H1 (cell line): Measurements from ENCODE around the gene ELP4. TPM values are rescaled to one million over a fixed set of nuclear protein-coding genes. Genes with fewer than 3 reads are reported as not detected.
A peak's percentile ranks its signal among the peaks of the same experiment; 100 is the strongest.

Experiments
- ATF2 ChIP-seq: IDR thresholded peaks from 2 replicates; pipeline ENCODE4 v1.6.1; 2012; ENCODE audit warnings: low read length, inconsistent platforms
- CTBP2 ChIP-seq: IDR thresholded peaks from 2 replicates; pipeline ENCODE4 v1.7.0; 2011; ENCODE audit warnings: borderline replicate concordance, mild to moderate bottlenecking, moderate library complexity, mixed read lengths, low read length; ENCODE audit not compliant: insufficient read depth, insufficient read length
- HDAC2 ChIP-seq, 2 experiments: fragments of 300-600 bp in 1 of 2; sonication (generic) in 1 of 2; IDR thresholded peaks; 2 replicates each; pipeline ENCODE4 v1.6.1; 2011 to 2012; ENCODE audit warnings: low read depth in 2 of 2, low read length in 2 of 2, mild to moderate bottlenecking in 2 of 2, moderate library complexity in 2 of 2, borderline replicate concordance in 1 of 2, inconsistent platforms in 1 of 2
- JUN ChIP-seq: IDR thresholded peaks from 2 replicates; pipeline ENCODE4 v1.6.1; 2011; ENCODE audit warnings: low read depth, mild to moderate bottlenecking, improper control_type of control experiment, low read length
- KDM5A ChIP-seq: fragments of 200-600 bp; IDR thresholded peaks from 2 replicates; pipeline ENCODE4 v1.7.1; 2012; ENCODE audit warnings: mild to moderate bottlenecking, low read length, inconsistent platforms, mixed read lengths
- MAFK ChIP-seq: IDR thresholded peaks from 2 replicates; pipeline ENCODE4 v1.6.1; 2012; ENCODE audit warnings: low read depth, mild to moderate bottlenecking, improper control_type of control experiment, low read length
- MAX ChIP-seq: IDR thresholded peaks from 2 replicates; pipeline ENCODE4 v1.6.1; 2012; ENCODE audit warnings: inconsistent platforms
- POU5F1 ChIP-seq: IDR thresholded peaks from 2 replicates; pipeline ENCODE4 v1.6.1; 2011; ENCODE audit warnings: low read depth, mild to moderate bottlenecking, low read length, moderate library complexity
- RAD21 ChIP-seq, 2 experiments: IDR thresholded peaks in 1 of 2; conservative IDR thresholded peaks in 1 of 2; 2 replicates each; pipeline ENCODE4 v1.6.1; 2011; ENCODE audit warnings: low read depth in 2 of 2, low read length in 2 of 2, improper control_type of control experiment in 1 of 2, inconsistent platforms in 1 of 2, mild to moderate bottlenecking in 1 of 2, moderate library complexity in 1 of 2
- RXRA ChIP-seq: IDR thresholded peaks from 2 replicates; pipeline ENCODE4 v1.6.1; 2011; ENCODE audit warnings: low read depth, mild to moderate bottlenecking, low read length, moderate library complexity; ENCODE audit not compliant: insufficient read depth
- SAP30 ChIP-seq: fragments of 300-600 bp; sonication (generic); IDR thresholded peaks from 2 replicates; pipeline ENCODE4 v1.7.1; 2012; ENCODE audit warnings: low read length, moderate library complexity, mild to moderate bottlenecking, inconsistent platforms; ENCODE audit not compliant: insufficient read depth, insufficient replicate concordance
- SIN3A ChIP-seq, 2 experiments: IDR thresholded peaks in 1 of 2; conservative IDR thresholded peaks in 1 of 2; 2 replicates each; pipeline ENCODE4 v1.6.1; 2011 to 2012; ENCODE audit warnings: low read length in 2 of 2, improper control_type of control experiment in 1 of 2, low read depth in 1 of 2, mild to moderate bottlenecking in 1 of 2
- SP4 ChIP-seq: IDR thresholded peaks from 2 replicates; pipeline ENCODE4 v1.6.1; 2012; ENCODE audit warnings: low read length, inconsistent platforms
- TBP ChIP-seq: IDR thresholded peaks from 2 replicates; pipeline ENCODE4 v1.6.1; 2011; ENCODE audit warnings: low read depth, low read length, improper control_type of control experiment
- TCF12 ChIP-seq: IDR thresholded peaks from 2 replicates; pipeline ENCODE4 v1.6.1; 2011; ENCODE audit warnings: low read depth, mild to moderate bottlenecking, low read length
- YY1 ChIP-seq: IDR thresholded peaks from 2 replicates; pipeline ENCODE4 v1.6.1; 2011; ENCODE audit warnings: low read depth, mild to moderate bottlenecking, low read length
- ZNF274 ChIP-seq: IDR thresholded peaks from 2 replicates; pipeline ENCODE4 v1.7.0; 2012; ENCODE audit warnings: low read length, borderline replicate concordance; ENCODE audit errors: extremely low read depth
- polyA plus RNA-seq, 7 experiments: library from polyadenylated mRNA; depleted of rRNA in 3 of 7; stranded (reverse) in 5 of 7; unstranded in 2 of 7; fragments of >200 nt in 5 of 7; fragments of 200-250 nt in 2 of 7; gene quantifications; 1 replicate in 5 of 7; 2 replicates in 1 of 7; 4 replicates in 1 of 7; pipeline versions ENCODE4 v1.2.1 to v1.2.3, GENCODE V29; 2011 to 2013; ENCODE audit warnings: missing spikeins in 2 of 7, mixed read lengths in 2 of 7
- total RNA-seq: library from RNA; stranded (reverse); fragmentation: NEBNext Ultra II Directional; extraction: Animal tissue kit (Norgen Biotek cat#: 25700); gene quantifications from 2 replicates; pipeline ENCODE4 v1.2.1, GENCODE V29; 2021

ELP4 gene
- total and polyA plus RNA-seq, 2 of the 8 experiments (the other 6 are each of a cell fraction or from before 2014, with no cell fraction given): 14.0 to 18.6 TPM

GRCh38 chr11:31509429-31510345 is at the start of gene ELP4, which contains the start of gene IMMP1L (continued):
- TF ChIP-seq TCF12 (no peak), JUN (no peak), MAFK (no peak), ZNF274 (no peak), RAD21 (IDR thresholded peaks at IDR 0.05 in 1 of 2, conservative IDR thresholded peaks at IDR 0.05 in 1 of 2; ENCODE audit: low read depth in 2 of 2, low read length in 2 of 2) (no peak; a peak in 1 of 4 replicates), YY1 (peak; percentile 97), POU5F1 (no peak), SIN3A (conservative IDR thresholded peaks at IDR 0.05 in 1 of 2, IDR thresholded peaks at IDR 0.05 in 1 of 2; ENCODE audit: low read depth in 1 of 2, low read length in 2 of 2) (peak in 1 of 2 experiments; percentile 88; a peak in 2 of 4 replicates), RXRA (no peak), KDM5A (peak; percentile 92), HDAC2 (IDR thresholded peaks at IDR 0.05; ENCODE audit: borderline replicate concordance in 1 of 2, low read depth in 2 of 2, low read length in 2 of 2) (no peak), TBP (peak; percentile 86), MAX (peak; percentile 93), SAP30 (no peak), CTBP2 (no peak), SP4 (no peak), ATF2 (peak; percentile 49; the same call in 1 of the 2 replicates)
